Panc1 (cell line): ENCODE results near the gene PTRHD1. TPM values are rescaled to one million over a fixed set of nuclear protein-coding genes. Genes with fewer than 3 reads are reported as not detected.

Experiments used
- ATAC-seq: fragments of 200-7000 bp; cut with Tn5 transposase; 2 replicates; pipeline ENCODE4 v1.9.1; 2020; ENCODE audit warnings: mild to moderate bottlenecking, moderate library complexity
- BruUV-seq: library from RNA; stranded (reverse); fragments of 400-500 nt; replicated peaks from 2 replicates; lab custom pipeline; 2021; lab: Mats Ljungman, UMichigan
- CTCF ChIA-PET: fragments of 300-600 bp; sonication (Branson Sonifier 250); formaldehyde crosslinking; loops from one replicate; lab custom pipeline; 2022; ENCODE audit warnings: antibody characterized with exemption; lab: Charles Lee
- POLR2A ChIA-PET: fragments of 300-600 bp; sonication (Branson Sonifier 250); formaldehyde crosslinking; loops from one replicate; lab custom pipeline; 2022; ENCODE audit warnings: antibody characterized with exemption; lab: Charles Lee
- DNase-seq: peaks from one replicate; pipeline ENCODE4 v3.0.0-alpha.2; 2010; ENCODE audit warnings: low read depth, low spot score
- H3K27ac ChIP-seq: 2 replicates; pipeline ENCODE4 v1.5.1; 2011; ENCODE audit warnings: mild to moderate bottlenecking, low read length, inconsistent platforms
- H3K27me3 ChIP-seq: fragments of 200-500 bp; sonication (Bioruptor generic); 2 replicates; pipeline ENCODE4 v1.6.0; 2014; ENCODE audit warnings: low read length, inconsistent platforms; ENCODE audit not compliant: control insufficient read depth, insufficient read depth
- H3K36me3 ChIP-seq: fragments of 200-500 bp; sonication (Bioruptor generic); 2 replicates; pipeline ENCODE4 v1.5.1; 2014; ENCODE audit warnings: inconsistent platforms, mild to moderate bottlenecking, low read length, moderate library complexity; ENCODE audit not compliant: control insufficient read depth, insufficient read depth
- H3K4me1 ChIP-seq: 2 replicates; pipeline ENCODE4 v1.5.1; 2011; ENCODE audit warnings: inconsistent platforms, mild to moderate bottlenecking, low read length, moderate library complexity; ENCODE audit not compliant: control insufficient read depth, insufficient read depth
- H3K4me3 ChIP-seq, 2 experiments: 2 replicates each; pipeline ENCODE4 v1.5.1; 2011 to 2012; ENCODE audit warnings: low read depth in 2 of 2, low read length in 2 of 2, mild to moderate bottlenecking in 2 of 2, inconsistent platforms in 1 of 2, moderate library complexity in 1 of 2
- H3K9me3 ChIP-seq: fragments of 200-500 bp; sonication (Bioruptor generic); 2 replicates; pipeline ENCODE4 v1.5.1; 2014; ENCODE audit warnings: low read depth, mild to moderate bottlenecking, inconsistent platforms, low read length, moderate library complexity; ENCODE audit not compliant: control insufficient read depth, insufficient read depth
- CTCF ChIP-seq: fragments of 450-650 bp; IDR thresholded peaks from 2 replicates; pipeline ENCODE4 v1.5.1; 2017; ENCODE audit warnings: mild to moderate bottlenecking
- POLR2AphosphoS5 ChIP-seq: IDR thresholded peaks from 2 replicates; pipeline ENCODE4 v1.6.1; 2012; ENCODE audit warnings: mild to moderate bottlenecking, low read depth, low read length, moderate library complexity
- REST ChIP-seq, 2 experiments: IDR thresholded peaks; 2 replicates each; pipeline ENCODE4 v1.6.1; 2011 to 2012; ENCODE audit warnings: low read depth in 2 of 2, control low read depth in 1 of 2, low read length in 1 of 2, mild to moderate bottlenecking in 1 of 2, moderate library complexity in 1 of 2; ENCODE audit not compliant: insufficient read depth in 1 of 2
- SIN3A ChIP-seq: IDR thresholded peaks from 2 replicates; pipeline ENCODE4 v1.6.1; 2012; ENCODE audit warnings: low read depth, mild to moderate bottlenecking, low read length, moderate library complexity, borderline replicate concordance; ENCODE audit not compliant: insufficient read depth
- TCF7L2 ChIP-seq: IDR thresholded peaks from 2 replicates; pipeline ENCODE4 v1.6.1; 2011; ENCODE audit warnings: mild to moderate bottlenecking, low read depth, low read length, inconsistent platforms
- in situ Hi-C: cut with HindIII; loops from 2 replicates; pipeline ENCODE4 v1.10.0; 2016; ENCODE audit warnings: low sequenced_read_pairs, low pct_unique_long_range_greater_than_20kb
- intact Hi-C: fragments of 100-400 bp; cut with micrococcal nuclease; formaldehyde crosslinking; loops from one replicate; pipeline ENCODE4 v1.10.0; 2022; ENCODE audit not compliant: unreplicated experiment
- total RNA-seq: library from RNA; stranded (reverse); gene quantifications from one replicate; pipeline ENCODE4 v1.2.1, GENCODE V29; 2021; ENCODE audit not compliant: unreplicated experiment

Gene PTRHD1
- total RNA-seq, 1 experiment from 2014 or later, result 55.1 TPM

GRCh38 chr2:24832521-24832920 is 39.3 kb upstream of the PTRHD1 start:
- Histone ChIP-seq H3K4me3 (no peak overlapping the region), H3K36me3 (no peaks in the 10 kb centered on the region), H3K4me1 (peaks cover 3% of the 10 kb centered on the region; the same call in 1 of the 2 replicates), H3K27me3 (no peaks in the 10 kb centered on the region), H3K9me3 (no peaks in the 10 kb centered on the region), H3K27ac (no peak overlapping the region)
- no TSS peak for BruUV-seq
- no peak for DNase-seq
- CTCF ChIA-PET, result no interaction called here
- no peak for TF ChIP-seq REST (IDR thresholded peaks at IDR 0.05; ENCODE audit: insufficient read depth in 1 of 2, low read depth in 2 of 2, low read length in 1 of 2)
- TF ChIP-seq TCF7L2, result no peak
- no peak for TF ChIP-seq SIN3A
- no peak for TF ChIP-seq CTCF
- TF ChIP-seq POLR2AphosphoS5, result no peak
- intact Hi-C loops (no loop called here), in situ Hi-C loops (no loop called here)
- ATAC-seq, result no peak
- POLR2A ChIA-PET, result no interaction called here

GRCh38 chr2:24832073-24832461 is 38.9 kb upstream of the PTRHD1 start:
- in situ Hi-C loops, result no loop called here
- TF ChIP-seq SIN3A (no peak), REST (IDR thresholded peaks at IDR 0.05; ENCODE audit: insufficient read depth in 1 of 2, low read depth in 2 of 2, low read length in 1 of 2) (no peak), CTCF (no peak), TCF7L2 (no peak), POLR2AphosphoS5 (no peak)
- ChIA-PET CTCF (no interaction called here), POLR2A (interaction anchor here (0.5 kb wide), 1 partner anchor 750 kb away, joined by 5 read pairs; no protein-coding TSS in a partner anchor)
- ATAC-seq (no peak), DNase-seq (no peak)
- Histone ChIP-seq H3K27me3 (no peaks in the 10 kb centered on the region), H3K4me3 (no peak overlapping the region), H3K27ac (no peak overlapping the region), H3K4me1 (peaks cover 7% of the 10 kb centered on the region; the same call in 1 of the 2 replicates), H3K9me3 (no peaks in the 10 kb centered on the region), H3K36me3 (no peaks in the 10 kb centered on the region)
- BruUV-seq, result no TSS peak
- intact Hi-C loops, result no loop called here
